HFFc6 (cell line): ENCODE results near the gene MED8. TPM values are rescaled to one million over a fixed set of nuclear protein-coding genes. Genes with fewer than 3 reads are reported as not detected.

Source experiments
- DNase-seq: peaks from one replicate; pipeline ENCODE4 v3.0.0-alpha.2; 2018
- H3K27ac Mint-ChIP-seq: 2 replicates; pipeline ENCODE4 v1.8.0; 2020; ENCODE audit warnings: mild to moderate bottlenecking, mixed read lengths
- H3K27me3 Mint-ChIP-seq: 2 replicates; pipeline ENCODE4 v1.8.0; 2021; ENCODE audit warnings: mild to moderate bottlenecking, moderate library complexity, mixed read lengths; ENCODE audit not compliant: insufficient read depth
- H3K36me3 Mint-ChIP-seq: 2 replicates; pipeline ENCODE4 v1.8.0; 2021; ENCODE audit warnings: low read depth, mixed read lengths
- H3K4me1 Mint-ChIP-seq: 2 replicates; pipeline ENCODE4 v1.8.0; 2020; ENCODE audit warnings: low read depth, mixed read lengths
- H3K4me3 Mint-ChIP-seq: 2 replicates; pipeline ENCODE4 v1.8.0; 2020; ENCODE audit warnings: mild to moderate bottlenecking, moderate library complexity, mixed read lengths
- H3K9me3 Mint-ChIP-seq: 2 replicates; pipeline ENCODE4 v1.8.0; 2020; ENCODE audit warnings: mild to moderate bottlenecking, mixed read lengths
- total RNA-seq, 6 experiments: library from RNA; stranded (reverse); fragmentation: NEBNext Ultra II Directional; extraction: Animal tissue kit (Norgen Biotek cat#: 25700); gene quantifications; 2 replicates in 1 of 6; 3 replicates in 5 of 6; pipeline ENCODE4 v1.2.3, GENCODE V29; 2021
- TF ChIP-seq, protein P1 (sequence below): fragments of 200-600 bp; sonication (generic); IDR thresholded peaks from 2 replicates; pipeline ENCODE4 v1.5.0; 2021; ENCODE audit warnings: antibody characterized with exemption, mild to moderate bottlenecking

Gene MED8
- total RNA-seq, 6 experiments from 2014 or later = 56.0 to 64.0 (median 60.8) TPM

- H3K36me3 Mint-ChIP-seq = peaks cover 22% of the 10 kb centered on the region
Observed at GRCh38 chr1:43426221-43426620, 36.6 kb upstream of the MED8 start.

GRCh38 chr1:43425045-43425444 is 35.4 kb upstream of the MED8 start:
- H3K36me3 Mint-ChIP-seq = peaks cover 25% of the 10 kb centered on the region
- no peak for DNase-seq
- no peak overlapping the region for H3K27ac Mint-ChIP-seq
- H3K9me3 Mint-ChIP-seq = no peaks in the 10 kb centered on the region
- peaks cover 5% of the 10 kb centered on the region; the same call in 1 of the 2 replicates for H3K27me3 Mint-ChIP-seq
- no peak overlapping the region for H3K4me3 Mint-ChIP-seq
- TF ChIP-seq, protein P1, sequence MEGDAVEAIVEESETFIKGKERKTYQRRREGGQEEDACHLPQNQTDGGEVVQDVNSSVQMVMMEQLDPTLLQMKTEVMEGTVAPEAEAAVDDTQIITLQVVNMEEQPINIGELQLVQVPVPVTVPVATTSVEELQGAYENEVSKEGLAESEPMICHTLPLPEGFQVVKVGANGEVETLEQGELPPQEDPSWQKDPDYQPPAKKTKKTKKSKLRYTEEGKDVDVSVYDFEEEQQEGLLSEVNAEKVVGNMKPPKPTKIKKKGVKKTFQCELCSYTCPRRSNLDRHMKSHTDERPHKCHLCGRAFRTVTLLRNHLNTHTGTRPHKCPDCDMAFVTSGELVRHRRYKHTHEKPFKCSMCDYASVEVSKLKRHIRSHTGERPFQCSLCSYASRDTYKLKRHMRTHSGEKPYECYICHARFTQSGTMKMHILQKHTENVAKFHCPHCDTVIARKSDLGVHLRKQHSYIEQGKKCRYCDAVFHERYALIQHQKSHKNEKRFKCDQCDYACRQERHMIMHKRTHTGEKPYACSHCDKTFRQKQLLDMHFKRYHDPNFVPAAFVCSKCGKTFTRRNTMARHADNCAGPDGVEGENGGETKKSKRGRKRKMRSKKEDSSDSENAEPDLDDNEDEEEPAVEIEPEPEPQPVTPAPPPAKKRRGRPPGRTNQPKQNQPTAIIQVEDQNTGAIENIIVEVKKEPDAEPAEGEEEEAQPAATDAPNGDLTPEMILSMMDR = no peak
- peaks cover 5% of the 10 kb centered on the region; the same call in 1 of the 2 replicates for H3K4me1 Mint-ChIP-seq

More at GRCh38 chr1:43426221-43426620, 36.6 kb upstream of the MED8 start:
- TF ChIP-seq, protein P1 = no peak
- H3K27me3 Mint-ChIP-seq = peaks cover 5% of the 10 kb centered on the region; the same call in 1 of the 2 replicates
- peaks cover 5% of the 10 kb centered on the region; the same call in 1 of the 2 replicates for H3K4me1 Mint-ChIP-seq
- no peak overlapping the region for H3K27ac Mint-ChIP-seq
- no peak for DNase-seq
- H3K9me3 Mint-ChIP-seq = no peaks in the 10 kb centered on the region
- no peak overlapping the region for H3K4me3 Mint-ChIP-seq

DNA sequence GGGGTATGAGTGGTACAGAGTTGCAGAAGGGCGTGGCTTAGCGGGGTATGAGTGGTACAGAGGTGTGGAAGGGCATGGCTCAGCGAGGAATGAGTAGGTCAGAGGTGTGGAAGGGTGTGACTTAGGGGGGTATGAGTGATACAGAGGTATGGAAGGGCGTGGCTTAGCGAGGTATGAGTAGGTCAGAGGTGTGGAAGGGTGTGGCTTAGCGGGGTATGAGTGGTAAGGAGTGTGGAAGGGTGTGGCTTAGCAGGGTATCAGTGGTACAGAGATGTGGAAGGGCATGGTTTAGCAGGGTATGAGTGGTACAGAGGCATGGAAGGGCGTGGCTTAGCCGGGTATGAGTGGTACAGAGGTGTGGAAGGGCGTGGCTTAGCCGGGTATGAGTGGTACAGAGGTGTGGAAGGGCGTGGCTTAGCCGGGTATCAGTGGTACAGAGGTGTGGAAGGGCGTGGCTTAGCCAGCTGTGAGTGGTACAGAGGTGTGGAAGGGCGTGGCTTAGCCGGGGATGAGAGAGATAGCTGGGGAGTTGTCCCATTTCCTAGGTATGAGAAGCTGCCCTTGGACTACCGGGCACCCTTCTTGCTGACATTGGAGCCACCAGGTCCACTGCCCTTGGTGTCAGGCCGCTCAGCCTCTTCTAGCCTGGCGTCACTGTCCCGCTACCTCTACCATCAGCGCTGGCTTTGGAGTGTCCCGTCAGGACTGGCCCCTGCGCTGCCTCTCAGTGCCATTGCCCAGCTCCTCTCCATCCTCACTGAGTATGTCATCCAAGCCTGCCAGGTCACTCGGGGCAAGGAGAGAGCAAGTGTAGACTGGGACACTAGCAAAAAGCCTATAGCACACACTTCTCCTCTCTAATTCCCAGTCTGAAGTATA is 34.3 kb upstream of the MED8 start:
- no peaks in the 10 kb centered on the region for H3K9me3 Mint-ChIP-seq
- H3K27ac Mint-ChIP-seq = no peak overlapping the region; the same call in 1 of the 2 replicates
- peaks cover 25% of the 10 kb centered on the region for H3K36me3 Mint-ChIP-seq

GRCh38 chr1:43422995-43423671 is 33.5 kb upstream of the MED8 start:
- Mint-ChIP-seq H3K4me1 (peaks cover 5% of the 10 kb centered on the region; the same call in 1 of the 2 replicates), H3K27ac (no peak overlapping the region), H3K36me3 (peaks cover 25% of the 10 kb centered on the region), H3K27me3 (peaks cover 5% of the 10 kb centered on the region; the same call in 1 of the 2 replicates), H3K9me3 (no peaks in the 10 kb centered on the region), H3K4me3 (no peak overlapping the region)
- DNase-seq = no peak
- TF ChIP-seq, protein P1 = no peak

More for the DNA sequence above, 34.3 kb upstream of the MED8 start:
- TF ChIP-seq, protein P1 = no peak
- H3K4me3 Mint-ChIP-seq = no peak overlapping the region
- peaks cover 5% of the 10 kb centered on the region; the same call in 1 of the 2 replicates for H3K4me1 Mint-ChIP-seq
- H3K27me3 Mint-ChIP-seq = peaks cover 5% of the 10 kb centered on the region; the same call in 1 of the 2 replicates
- DNase-seq = no peak

DNA sequence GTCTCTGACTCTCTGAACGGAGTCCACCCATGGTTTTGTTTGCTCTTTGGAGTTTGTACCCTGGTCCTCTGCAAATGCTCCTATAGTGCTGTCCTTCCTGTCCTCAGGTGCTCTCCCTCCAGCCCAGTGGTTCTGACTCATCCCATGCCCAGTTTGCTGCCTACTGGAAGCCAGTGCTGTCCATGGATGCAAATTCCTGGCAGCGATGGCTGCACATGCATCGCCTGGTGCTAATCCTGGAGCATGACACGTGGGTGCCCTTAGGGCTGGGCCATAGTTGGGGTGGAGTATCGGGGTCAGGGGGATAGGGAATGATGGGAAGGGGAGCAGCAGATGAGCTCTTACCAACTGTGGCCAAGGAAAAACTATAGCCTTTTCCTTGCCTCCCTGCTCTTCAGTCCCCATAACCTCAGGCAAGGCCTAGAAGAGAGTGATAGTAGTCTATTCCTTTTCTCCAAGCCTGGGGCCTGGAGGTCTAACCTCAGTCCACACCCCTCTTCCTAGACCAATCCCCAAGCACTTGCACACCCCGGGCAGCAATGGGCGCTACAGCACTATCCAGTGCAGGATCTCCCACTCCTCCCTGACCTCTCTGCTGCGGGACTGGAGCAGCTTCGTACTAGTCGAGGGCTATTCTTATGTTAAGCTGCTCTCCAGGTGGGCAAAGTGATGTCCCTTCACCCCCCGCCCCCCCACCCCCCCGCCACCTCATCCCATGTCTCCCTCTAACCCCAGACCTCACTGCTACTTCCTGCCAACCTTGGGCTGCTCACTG is 32.6 kb upstream of the MED8 start:
- no peak overlapping the region for H3K27ac Mint-ChIP-seq
- H3K36me3 Mint-ChIP-seq = peaks cover 22% of the 10 kb centered on the region
- no peak overlapping the region for H3K4me3 Mint-ChIP-seq
- H3K4me1 Mint-ChIP-seq = peaks cover 5% of the 10 kb centered on the region; the same call in 1 of the 2 replicates
- no peak for DNase-seq
- H3K9me3 Mint-ChIP-seq = no peaks in the 10 kb centered on the region
- TF ChIP-seq, protein P1 = no peak
- peaks cover 5% of the 10 kb centered on the region; the same call in 1 of the 2 replicates for H3K27me3 Mint-ChIP-seq
